Osteoblast (primary cell): ENCODE data around the gene ATP6V1G2. TPM values are rescaled to one million over a fixed set of nuclear protein-coding genes. Genes with fewer than 3 reads are reported as not detected.

ENCODE experiments used
- DNase-seq: peaks from one replicate; pipeline ENCODE4 v3.0.0; 2011; ENCODE audit warnings: low spot score, mixed read lengths; ENCODE audit not compliant: insufficient read length; ENCODE audit errors: missing footprints
- H2AFZ ChIP-seq: 2 replicates; pipeline ENCODE4 v1.6.0; 2011; ENCODE audit warnings: mild to moderate bottlenecking, low read length
- H3K27ac ChIP-seq: 2 replicates; pipeline ENCODE4 v1.5.1; 2011; ENCODE audit warnings: mild to moderate bottlenecking, low read depth, low read length, moderate library complexity
- H3K27me3 ChIP-seq: 2 replicates; pipeline ENCODE4 v1.6.0; 2012; ENCODE audit warnings: mild to moderate bottlenecking, control low read depth, inconsistent platforms, low read length, moderate library complexity; ENCODE audit not compliant: insufficient read depth
- H3K36me3 ChIP-seq: 2 replicates; pipeline ENCODE4 v1.5.1; 2011; ENCODE audit warnings: mild to moderate bottlenecking, low read length, control low read depth, moderate library complexity; ENCODE audit not compliant: insufficient read depth
- H3K4me1 ChIP-seq: 2 replicates; pipeline ENCODE4 v1.5.1; 2011; ENCODE audit warnings: mild to moderate bottlenecking, low read length, control low read depth, moderate library complexity; ENCODE audit not compliant: insufficient read depth
- H3K4me2 ChIP-seq: 2 replicates; pipeline ENCODE4 v1.6.0; 2011; ENCODE audit warnings: mild to moderate bottlenecking, low read length; ENCODE audit not compliant: insufficient read depth
- H3K4me3 ChIP-seq: fragments of 200-600 bp; sonication (generic); 3 replicates; pipeline ENCODE4 v1.5.1; 2012; ENCODE audit warnings: mild to moderate bottlenecking, low read length, inconsistent platforms; ENCODE audit not compliant: insufficient read depth
- H3K79me2 ChIP-seq: 2 replicates; pipeline ENCODE4 v1.6.0; 2012; ENCODE audit warnings: mild to moderate bottlenecking, low read length, control low read depth, inconsistent platforms; ENCODE audit not compliant: insufficient read depth
- H3K9me3 ChIP-seq: 2 replicates; pipeline ENCODE4 v1.5.1; 2011; ENCODE audit warnings: low read depth, low read length, control low read depth
- H4K20me1 ChIP-seq: 2 replicates; pipeline ENCODE4 v1.6.0; 2012; ENCODE audit warnings: mild to moderate bottlenecking, low read length, control low read depth; ENCODE audit not compliant: insufficient read depth
- total RNA-seq: library from RNA; depleted of rRNA; stranded (reverse); fragments of >200 nt; gene quantifications from 2 replicates; pipeline ENCODE4 v1.2.3, GENCODE V29; 2012
- TF ChIP-seq, protein P1 (sequence below): IDR thresholded peaks from 2 replicates; pipeline ENCODE4 v1.5.1; 2011; ENCODE audit warnings: mild to moderate bottlenecking, low read depth, low read length, moderate library complexity; ENCODE audit errors: extremely low read depth

Gene ATP6V1G2
- total RNA-seq, 1 donor = 2.2 TPM

DNA sequence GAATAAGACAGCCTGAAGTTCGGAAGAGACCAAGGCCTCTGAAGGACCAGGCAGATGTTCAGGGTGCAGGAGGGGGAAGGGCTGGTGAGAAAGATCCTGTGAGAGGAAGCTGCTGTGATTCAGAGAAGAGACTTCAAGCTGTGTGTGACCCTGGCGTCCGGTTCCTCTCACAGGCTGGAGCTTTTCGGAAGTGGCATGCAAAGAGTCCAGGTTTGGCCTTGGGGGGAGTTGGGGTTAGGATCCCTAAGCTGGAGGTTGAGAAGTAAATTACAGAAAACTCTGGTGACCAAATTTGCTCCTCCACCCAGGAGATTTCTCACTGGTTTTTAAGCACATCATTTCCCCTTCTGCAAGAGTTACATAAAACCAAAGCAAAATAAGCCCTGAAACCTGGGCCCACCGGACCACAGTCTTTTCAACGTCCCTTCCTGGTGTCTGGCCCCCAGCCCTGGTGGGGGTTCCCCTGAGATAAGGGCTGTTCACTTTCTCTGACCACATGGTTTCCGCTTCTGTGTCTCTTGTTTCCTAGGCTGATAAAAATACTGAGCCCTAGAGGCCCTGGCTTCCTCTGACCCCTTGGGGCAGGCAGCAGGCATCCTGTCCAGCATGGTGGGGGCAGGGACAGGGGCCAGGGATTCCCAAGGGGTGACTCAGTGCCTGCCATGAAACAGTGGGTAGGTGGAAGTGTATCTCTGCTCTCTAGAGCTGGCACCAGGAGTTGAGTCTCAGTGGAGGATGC lies 13.7 kb upstream of the ATP6V1G2 start:
- H2AFZ ChIP-seq = no peak overlapping the region
- peaks cover 36% of the 10 kb centered on the region for H3K4me1 ChIP-seq
- TF ChIP-seq, protein P1, sequence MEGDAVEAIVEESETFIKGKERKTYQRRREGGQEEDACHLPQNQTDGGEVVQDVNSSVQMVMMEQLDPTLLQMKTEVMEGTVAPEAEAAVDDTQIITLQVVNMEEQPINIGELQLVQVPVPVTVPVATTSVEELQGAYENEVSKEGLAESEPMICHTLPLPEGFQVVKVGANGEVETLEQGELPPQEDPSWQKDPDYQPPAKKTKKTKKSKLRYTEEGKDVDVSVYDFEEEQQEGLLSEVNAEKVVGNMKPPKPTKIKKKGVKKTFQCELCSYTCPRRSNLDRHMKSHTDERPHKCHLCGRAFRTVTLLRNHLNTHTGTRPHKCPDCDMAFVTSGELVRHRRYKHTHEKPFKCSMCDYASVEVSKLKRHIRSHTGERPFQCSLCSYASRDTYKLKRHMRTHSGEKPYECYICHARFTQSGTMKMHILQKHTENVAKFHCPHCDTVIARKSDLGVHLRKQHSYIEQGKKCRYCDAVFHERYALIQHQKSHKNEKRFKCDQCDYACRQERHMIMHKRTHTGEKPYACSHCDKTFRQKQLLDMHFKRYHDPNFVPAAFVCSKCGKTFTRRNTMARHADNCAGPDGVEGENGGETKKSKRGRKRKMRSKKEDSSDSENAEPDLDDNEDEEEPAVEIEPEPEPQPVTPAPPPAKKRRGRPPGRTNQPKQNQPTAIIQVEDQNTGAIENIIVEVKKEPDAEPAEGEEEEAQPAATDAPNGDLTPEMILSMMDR = no peak
- H4K20me1 ChIP-seq = no peaks in the 10 kb centered on the region
- H3K9me3 ChIP-seq = no peaks in the 10 kb centered on the region
- no peak overlapping the region for H3K4me3 ChIP-seq
- no peaks in the 10 kb centered on the region for H3K27me3 ChIP-seq
- peaks cover 8% of the 10 kb centered on the region for H3K36me3 ChIP-seq
- peak overlapping the region; percentile 64 for H3K27ac ChIP-seq
- peaks cover 5% of the 10 kb centered on the region for H3K79me2 ChIP-seq
- peak; percentile 83 for DNase-seq
- H3K4me2 ChIP-seq = peak overlapping the region; percentile 44

DNA sequence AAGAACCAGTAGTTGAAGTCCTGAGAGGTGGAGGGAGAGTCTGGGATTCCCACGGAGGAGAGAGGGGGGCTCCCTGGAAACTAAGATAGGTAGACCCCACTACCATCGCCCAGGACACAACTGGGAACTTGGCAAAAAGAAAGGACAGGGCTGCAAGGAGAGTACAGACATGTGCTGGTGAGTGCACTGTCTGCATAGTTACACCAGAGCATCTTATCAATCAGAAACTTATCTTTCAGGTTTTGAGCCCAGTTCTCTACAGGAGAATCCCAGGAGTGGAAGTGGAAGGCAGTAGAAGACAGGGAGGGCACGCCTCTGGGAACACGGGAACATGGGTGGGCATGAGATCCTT lies 13.2 kb upstream of the ATP6V1G2 start:
- H3K4me1 ChIP-seq = peaks cover 36% of the 10 kb centered on the region
- no peaks in the 10 kb centered on the region for H4K20me1 ChIP-seq
- TF ChIP-seq, protein P1 = no peak
- peak overlapping the region; percentile 64 for H3K27ac ChIP-seq
- no peak overlapping the region for H3K4me3 ChIP-seq
- peaks cover 5% of the 10 kb centered on the region for H3K79me2 ChIP-seq
- H2AFZ ChIP-seq = no peak overlapping the region
- no peaks in the 10 kb centered on the region for H3K9me3 ChIP-seq
- H3K36me3 ChIP-seq = peaks cover 8% of the 10 kb centered on the region
- peak overlapping the region; percentile 44 for H3K4me2 ChIP-seq
- H3K27me3 ChIP-seq = no peaks in the 10 kb centered on the region
- DNase-seq = peak; percentile 67

GRCh38 chr6:31558631-31559500 lies 12.5 kb upstream of the ATP6V1G2 start:
- TF ChIP-seq, protein P1 = no peak
- Histone ChIP-seq H3K27ac (peak overlapping the region; percentile 64), H3K27me3 (no peaks in the 10 kb centered on the region), H3K79me2 (peaks cover 5% of the 10 kb centered on the region), H2AFZ (no peak overlapping the region), H3K9me3 (no peaks in the 10 kb centered on the region), H3K36me3 (peaks cover 9% of the 10 kb centered on the region), H4K20me1 (no peaks in the 10 kb centered on the region), H3K4me3 (no peak overlapping the region), H3K4me2 (peak overlapping the region; percentile 44), H3K4me1 (peaks cover 36% of the 10 kb centered on the region)
- DNase-seq = peak; percentile 65

DNA sequence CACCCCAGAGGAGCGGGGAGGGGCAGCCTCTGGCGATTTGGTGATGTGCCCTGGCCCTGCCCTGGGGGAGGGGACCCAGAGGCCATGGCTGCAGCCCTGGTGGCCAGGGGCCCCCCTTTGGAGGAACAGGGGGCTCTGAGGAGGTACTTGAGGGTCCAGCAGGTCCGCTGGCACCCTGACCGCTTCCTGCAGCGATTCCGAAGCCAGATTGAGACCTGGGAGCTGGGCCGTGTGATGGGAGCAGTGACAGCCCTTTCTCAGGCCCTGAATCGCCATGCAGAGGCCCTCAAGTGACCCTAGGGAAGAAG lies 11.9 kb upstream of the ATP6V1G2 start:
- H3K27me3 ChIP-seq = no peaks in the 10 kb centered on the region
- no peak for DNase-seq
- H2AFZ ChIP-seq = no peak overlapping the region
- no peak overlapping the region for H3K4me2 ChIP-seq
- H3K4me1 ChIP-seq = peaks cover 31% of the 10 kb centered on the region
- no peaks in the 10 kb centered on the region for H3K9me3 ChIP-seq
- peaks cover 5% of the 10 kb centered on the region for H3K79me2 ChIP-seq
- no peak overlapping the region for H3K27ac ChIP-seq
- H4K20me1 ChIP-seq = no peaks in the 10 kb centered on the region
- TF ChIP-seq, protein P1 = no peak
- peaks cover 11% of the 10 kb centered on the region for H3K36me3 ChIP-seq
- no peak overlapping the region for H3K4me3 ChIP-seq
